Karpas-422 (cell line): ENCODE measurements around the gene SURF4. TPM values are rescaled to one million over a fixed set of nuclear protein-coding genes. Genes with fewer than 3 reads are reported as not detected.

Experiments
- DNase-seq: peaks from one replicate; pipeline ENCODE4 v3.0.0-alpha.2; 2015
- H2AFZ ChIP-seq: fragments of 200-600 bp; sonication (generic); 2 replicates; pipeline ENCODE4 v1.6.1; 2014; ENCODE audit warnings: antibody characterized with exemption, low read length, mixed read lengths
- H3K27ac ChIP-seq: fragments of 200-600 bp; sonication (generic); 2 replicates; pipeline ENCODE4 v1.5.1; 2014; ENCODE audit warnings: mild to moderate bottlenecking, low read length, moderate library complexity
- H3K27me3 ChIP-seq: fragments of 200-600 bp; sonication (generic); 2 replicates; pipeline ENCODE4 v1.6.1; 2014; ENCODE audit warnings: low read length, mixed read lengths
- H3K36me3 ChIP-seq: fragments of 200-600 bp; sonication (generic); 2 replicates; pipeline ENCODE4 v1.6.1; 2014; ENCODE audit warnings: low read length, mixed read lengths; ENCODE audit not compliant: insufficient read depth
- H3K4me1 ChIP-seq: fragments of 200-600 bp; sonication (generic); 2 replicates; pipeline ENCODE4 v1.6.1; 2014; ENCODE audit warnings: mild to moderate bottlenecking, low read length, mixed read lengths
- H3K4me2 ChIP-seq: fragments of 200-600 bp; sonication (generic); 2 replicates; pipeline ENCODE4 v1.6.1; 2014; ENCODE audit warnings: low read length, low read depth, mild to moderate bottlenecking; ENCODE audit not compliant: poor library complexity, severe bottlenecking
- H3K4me3 ChIP-seq: fragments of 200-600 bp; sonication (generic); 2 replicates; pipeline ENCODE4 v1.5.1; 2014; ENCODE audit warnings: mild to moderate bottlenecking, antibody characterized with exemption, low read length, mixed read lengths
- H3K79me2 ChIP-seq: fragments of 200-600 bp; sonication (generic); 2 replicates; pipeline ENCODE4 v1.6.1; 2014; ENCODE audit warnings: mild to moderate bottlenecking, low read length, mixed read lengths
- H3K9ac ChIP-seq: fragments of 200-600 bp; sonication (generic); 2 replicates; pipeline ENCODE4 v1.6.0; 2014; ENCODE audit warnings: low read length
- H3K9me2 ChIP-seq: fragments of 200-600 bp; sonication (generic), shearing (Covaris generic); replicated peaks from 2 replicates; pipeline ENCODE4 v1.6.0; 2014; ENCODE audit warnings: mild to moderate bottlenecking, low read length, moderate library complexity; ENCODE audit not compliant: insufficient read depth
- H3K9me3 ChIP-seq: fragments of 300-700, 200-600 bp; sonication (generic); 2 replicates; pipeline ENCODE4 v1.6.1; 2014; ENCODE audit warnings: low read length, mixed read lengths
- H4K20me1 ChIP-seq: fragments of 200-600 bp; sonication (generic); 2 replicates; pipeline ENCODE4 v1.6.1; 2014; ENCODE audit warnings: mild to moderate bottlenecking, antibody characterized with exemption, low read length, low read depth; ENCODE audit not compliant: insufficient read depth
- total RNA-seq: library from RNA; depleted of rRNA; stranded (reverse); fragments of >200 nt; shearing (Covaris generic); gene quantifications from 2 replicates; pipeline ENCODE4 v1.2.3, GENCODE V29; 2014; ENCODE audit warnings: low replicate concordance

SURF4 gene
- total RNA-seq, 1 experiment from 2014 or later = 84.1 TPM

DNA sequence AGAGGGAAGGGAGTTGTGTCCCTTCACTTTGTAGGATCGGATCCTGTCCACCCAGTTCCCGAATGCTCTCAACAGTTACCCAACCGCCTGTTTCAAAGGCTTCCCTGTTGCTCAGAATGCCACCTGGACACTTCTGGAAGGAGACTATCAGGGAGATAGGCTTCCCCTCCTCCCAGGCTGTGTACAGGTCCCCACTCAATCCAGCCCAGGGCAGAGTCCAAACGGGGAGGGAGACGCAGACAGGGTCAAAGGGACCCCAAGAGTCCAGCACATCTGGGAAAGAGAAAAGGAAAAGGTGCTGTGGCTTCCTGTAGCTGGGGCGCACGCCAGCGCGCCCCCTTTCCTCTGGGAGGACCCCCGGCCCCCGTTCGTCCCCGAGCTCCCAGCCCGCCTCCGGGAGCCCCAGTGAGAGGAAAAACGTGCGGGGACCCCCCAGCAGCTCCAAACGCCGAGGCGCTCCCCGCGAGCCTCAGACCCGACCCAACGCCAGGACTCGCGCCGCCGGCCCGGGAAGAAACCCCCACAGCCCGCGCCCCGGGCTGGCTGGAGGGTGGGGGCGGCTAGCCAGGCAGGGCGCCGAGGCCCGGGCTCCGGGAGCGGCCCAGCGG lies 640 bp downstream of the SURF4 start:
- peak; percentile 68 for DNase-seq
- Histone ChIP-seq H4K20me1 (peaks cover 18% of the 10 kb centered on the region; the same call in 1 of the 2 replicates), H3K27me3 (peaks cover 8% of the 10 kb centered on the region; the same call in 1 of the 2 replicates), H3K36me3 (no peaks in the 10 kb centered on the region), H3K9me2 (no peaks in the 10 kb centered on the region), H3K4me1 (peaks cover 22% of the 10 kb centered on the region), H3K27ac (peak overlapping the region; percentile 67), H3K4me3 (peak overlapping the region; percentile 76), H2AFZ (no peak overlapping the region), H3K79me2 (peaks cover 56% of the 10 kb centered on the region), H3K4me2 (peak overlapping the region; percentile 74), H3K9me3 (no peaks in the 10 kb centered on the region), H3K9ac (peak overlapping the region; percentile 91)

- Histone ChIP-seq H3K4me1 (peaks cover 22% of the 10 kb centered on the region), H3K27me3 (peaks cover 8% of the 10 kb centered on the region; the same call in 1 of the 2 replicates), H3K9ac (peak overlapping the region; percentile 91), H3K9me2 (no peaks in the 10 kb centered on the region), H3K27ac (no peak overlapping the region), H2AFZ (no peak overlapping the region), H4K20me1 (peaks cover 24% of the 10 kb centered on the region; the same call in 1 of the 2 replicates), H3K36me3 (peaks cover 3% of the 10 kb centered on the region; the same call in 1 of the 2 replicates), H3K4me2 (peak overlapping the region; percentile 74), H3K9me3 (no peaks in the 10 kb centered on the region), H3K79me2 (peaks cover 61% of the 10 kb centered on the region), H3K4me3 (peak overlapping the region; percentile 76)
- DNase-seq = no peak
Observed at GRCh38 chr9:133374612-133375115, 1.2 kb downstream of the SURF4 start.

DNA sequence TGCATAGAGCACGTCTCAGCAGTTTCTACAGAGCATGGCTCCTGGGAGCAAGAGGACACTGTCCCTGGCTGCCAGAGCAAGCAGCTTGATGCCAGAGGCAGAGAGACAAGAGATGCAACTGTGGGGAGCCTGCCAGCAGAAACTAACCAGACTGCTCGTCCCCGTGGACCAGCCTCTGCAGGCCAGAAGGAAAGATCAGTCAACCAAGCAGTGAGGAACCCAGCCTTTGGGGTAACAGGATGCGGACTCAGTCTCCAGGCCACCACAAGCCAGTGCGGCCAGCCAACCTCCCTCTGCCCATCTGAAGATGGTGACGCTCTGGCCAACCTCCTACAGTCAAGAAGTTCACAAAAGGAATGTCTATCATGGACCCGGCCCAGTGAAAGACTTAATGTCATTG lies 3.7 kb downstream of the SURF4 start:
- H3K4me2 ChIP-seq = no peak overlapping the region
- no peak overlapping the region for H2AFZ ChIP-seq
- DNase-seq = no peak
- H3K36me3 ChIP-seq = peaks cover 4% of the 10 kb centered on the region; the same call in 1 of the 2 replicates
- peaks cover 84% of the 10 kb centered on the region for H3K79me2 ChIP-seq
- peaks cover 45% of the 10 kb centered on the region for H4K20me1 ChIP-seq
- H3K27me3 ChIP-seq = no peaks in the 10 kb centered on the region
- H3K9me3 ChIP-seq = no peaks in the 10 kb centered on the region
- peaks cover 16% of the 10 kb centered on the region for H3K4me1 ChIP-seq
- H3K27ac ChIP-seq = no peak overlapping the region
- H3K4me3 ChIP-seq = no peak overlapping the region
- 0 out of 2 replicates have a peak overlapping the region, but pooled peaks have one; percentile 18 for H3K9ac ChIP-seq
- no peaks in the 10 kb centered on the region for H3K9me2 ChIP-seq

DNA sequence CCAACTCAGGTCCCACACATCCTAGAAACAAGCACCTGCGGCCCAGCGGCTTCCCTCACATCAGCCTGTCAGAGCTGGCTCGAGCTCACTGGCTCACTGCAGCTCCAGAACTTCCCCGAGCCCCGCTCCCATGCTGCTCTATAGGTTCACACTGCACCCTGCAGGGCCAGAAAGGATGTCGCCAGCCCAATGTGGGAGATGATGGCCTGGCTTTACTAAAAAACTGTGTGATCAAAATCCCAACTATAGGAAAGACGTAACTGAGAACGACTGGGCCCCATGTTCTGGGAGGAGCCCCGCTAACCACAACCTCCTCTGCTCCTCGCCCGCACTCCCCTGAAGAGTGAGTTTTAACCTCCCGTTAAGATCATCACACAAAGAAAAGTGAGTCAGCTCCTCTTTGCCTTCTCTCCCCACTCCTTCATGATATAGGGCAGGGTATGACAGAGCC lies 4.6 kb downstream of the SURF4 start:
- no peak overlapping the region for H3K9ac ChIP-seq
- H3K4me3 ChIP-seq = no peak overlapping the region

GRCh38 chr9:133370685-133371084 lies 5.2 kb downstream of the SURF4 start:
- H3K4me3 ChIP-seq = no peak overlapping the region
- no peak for DNase-seq
- peaks cover 7% of the 10 kb centered on the region; the same call in 1 of the 2 replicates for H3K36me3 ChIP-seq
- no peaks in the 10 kb centered on the region for H3K9me3 ChIP-seq
- peaks cover 11% of the 10 kb centered on the region for H3K4me1 ChIP-seq
- peaks cover 83% of the 10 kb centered on the region for H3K79me2 ChIP-seq
- H3K27me3 ChIP-seq = no peaks in the 10 kb centered on the region
- no peak overlapping the region for H3K27ac ChIP-seq
- no peaks in the 10 kb centered on the region for H3K9me2 ChIP-seq
- no peak overlapping the region for H3K4me2 ChIP-seq
- no peak overlapping the region for H2AFZ ChIP-seq
- H3K9ac ChIP-seq = no peak overlapping the region
- peaks cover 48% of the 10 kb centered on the region for H4K20me1 ChIP-seq

More for the DNA sequence above, 4.6 kb downstream of the SURF4 start:
- H3K4me1 ChIP-seq = peaks cover 12% of the 10 kb centered on the region
- no peak overlapping the region for H2AFZ ChIP-seq
- H3K9me3 ChIP-seq = no peaks in the 10 kb centered on the region
- H4K20me1 ChIP-seq = peaks cover 48% of the 10 kb centered on the region
- no peaks in the 10 kb centered on the region for H3K9me2 ChIP-seq
- peaks cover 4% of the 10 kb centered on the region; the same call in 1 of the 2 replicates for H3K36me3 ChIP-seq
- H3K27me3 ChIP-seq = no peaks in the 10 kb centered on the region
- peaks cover 84% of the 10 kb centered on the region for H3K79me2 ChIP-seq
- H3K4me2 ChIP-seq = no peak overlapping the region
- no peak for DNase-seq
- no peak overlapping the region for H3K27ac ChIP-seq

GRCh38 chr9:133369933-133370332 lies 5.9 kb downstream of the SURF4 start:
- H2AFZ ChIP-seq = no peak overlapping the region
- peaks cover 75% of the 10 kb centered on the region for H3K79me2 ChIP-seq
- H3K36me3 ChIP-seq = peaks cover 8% of the 10 kb centered on the region; the same call in 1 of the 2 replicates
- H4K20me1 ChIP-seq = peaks cover 44% of the 10 kb centered on the region
- H3K4me1 ChIP-seq = peaks cover 11% of the 10 kb centered on the region
- H3K9me2 ChIP-seq = no peaks in the 10 kb centered on the region
- H3K4me3 ChIP-seq = no peak overlapping the region
- H3K9ac ChIP-seq = no peak overlapping the region
- H3K27ac ChIP-seq = no peak overlapping the region
- no peak overlapping the region for H3K4me2 ChIP-seq
- DNase-seq = no peak
- no peaks in the 10 kb centered on the region for H3K27me3 ChIP-seq
- no peaks in the 10 kb centered on the region for H3K9me3 ChIP-seq

- no peak overlapping the region for H3K4me3 ChIP-seq
- H3K9me3 ChIP-seq = no peaks in the 10 kb centered on the region
- no peak overlapping the region for H3K27ac ChIP-seq
- no peaks in the 10 kb centered on the region for H3K27me3 ChIP-seq
- no peak overlapping the region for H2AFZ ChIP-seq
- H3K36me3 ChIP-seq = peaks cover 8% of the 10 kb centered on the region; the same call in 1 of the 2 replicates
- no peaks in the 10 kb centered on the region for H3K9me2 ChIP-seq
- H3K4me1 ChIP-seq = peaks cover 6% of the 10 kb centered on the region
- peaks cover 39% of the 10 kb centered on the region for H4K20me1 ChIP-seq
- no peak overlapping the region for H3K4me2 ChIP-seq
- peaks cover 70% of the 10 kb centered on the region for H3K79me2 ChIP-seq
- no peak for DNase-seq
- H3K9ac ChIP-seq = no peak overlapping the region
Observed at GRCh38 chr9:133369422-133369821, 6.4 kb downstream of the SURF4 start.

DNA sequence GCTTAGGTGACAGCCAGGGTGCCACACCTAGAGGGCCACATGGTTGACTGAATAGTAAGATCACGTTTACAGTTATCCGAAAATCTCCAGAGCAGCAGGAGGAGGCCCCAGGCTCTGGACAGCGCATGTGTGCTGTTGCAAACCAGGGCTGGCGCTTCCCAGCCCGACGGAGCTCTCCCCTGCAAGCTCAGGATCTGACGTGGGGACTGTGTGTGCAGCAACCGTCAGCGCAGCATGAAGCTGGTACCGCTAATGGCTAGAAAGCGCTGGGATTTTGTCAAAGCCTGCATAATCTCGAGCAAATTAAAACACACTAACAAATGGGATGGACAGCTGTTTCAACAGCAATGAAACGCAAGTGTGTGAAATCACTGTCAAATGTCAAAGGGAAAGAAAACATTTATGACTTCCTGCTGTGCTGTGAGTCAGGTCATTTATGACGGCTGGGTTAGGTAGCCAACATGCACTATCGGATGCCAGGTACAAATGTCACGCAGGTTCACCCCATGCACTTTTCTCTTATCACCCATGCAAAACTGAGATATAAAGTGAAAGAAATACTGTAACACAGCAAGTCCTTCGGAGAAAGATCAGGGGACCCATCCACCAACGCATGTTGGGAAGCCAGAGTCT lies 7.5 kb downstream of the SURF4 start:
- no peak overlapping the region for H3K4me2 ChIP-seq
- DNase-seq = no peak
- H3K79me2 ChIP-seq = peaks cover 60% of the 10 kb centered on the region
- H3K9ac ChIP-seq = no peak overlapping the region
- no peaks in the 10 kb centered on the region for H3K9me2 ChIP-seq
- peaks cover 39% of the 10 kb centered on the region for H4K20me1 ChIP-seq
- no peaks in the 10 kb centered on the region for H3K9me3 ChIP-seq
- no peak overlapping the region for H3K4me3 ChIP-seq
- H3K4me1 ChIP-seq = no peaks in the 10 kb centered on the region
- no peaks in the 10 kb centered on the region for H3K27me3 ChIP-seq
- no peak overlapping the region for H2AFZ ChIP-seq
- peaks cover 14% of the 10 kb centered on the region; the same call in 1 of the 2 replicates for H3K36me3 ChIP-seq
- no peak overlapping the region for H3K27ac ChIP-seq
